Stomach smooth muscle (tissue), 2 donors: Measurements from ENCODE around the gene SMKR1.

ENCODE experiments used
- H3K27ac ChIP-seq: one replicate; pipeline ENCODE4 v1.7.0; 2013; ENCODE audit warnings: mild to moderate bottlenecking, low read length, inconsistent platforms
- H3K27me3 ChIP-seq, 2 donors: one replicate each; pipeline ENCODE4 v1.7.0; 2013; ENCODE audit warnings: low read length in 2 of 2; ENCODE audit not compliant: insufficient read depth in 2 of 2, control insufficient read depth in 1 of 2
- H3K36me3 ChIP-seq, 2 donors: one replicate each; pipeline ENCODE4 v1.7.0; 2013; ENCODE audit warnings: low read length in 2 of 2; ENCODE audit not compliant: control insufficient read depth in 2 of 2, insufficient read depth in 2 of 2
- H3K4me1 ChIP-seq: one replicate; pipeline ENCODE4 v1.7.0; 2013; ENCODE audit warnings: low read length; ENCODE audit not compliant: control insufficient read depth, insufficient read depth
- H3K4me3 ChIP-seq, 2 donors: one replicate each; pipeline ENCODE4 v1.7.0; 2013; ENCODE audit warnings: low read length in 2 of 2
- H3K9ac ChIP-seq, 2 donors: one replicate each; pipeline ENCODE4 v1.7.0; 2013; ENCODE audit warnings: low read length in 2 of 2, mild to moderate bottlenecking in 1 of 2
- H3K9me3 ChIP-seq, 2 donors: one replicate each; pipeline ENCODE4 v1.7.0; 2013; ENCODE audit warnings: low read length in 2 of 2; ENCODE audit not compliant: control insufficient read depth in 2 of 2
- donor health status: healthy.
- donor health status: Pancreatic carcinoma.

The SMKR1 gene

GRCh38 chr7:129502708-129503685 is 666 bp downstream of the SMKR1 start:
- Histone ChIP-seq H3K27me3 (peaks cover 2 to 3% of the 10 kb centered on the region in 2 donors), H3K9ac (peak overlapping the region in 1 of 2 donors; percentile 51), H3K36me3 (no peaks in the 10 kb centered on the region), H3K27ac (no peak overlapping the region), H3K9me3 (no peaks in the 10 kb centered on the region), H3K4me3 (peak overlapping the region; percentile 57 to 73), H3K4me1 (peaks cover 13% of the 10 kb centered on the region)

GRCh38 chr7:129503725-129504124 is 1.4 kb downstream of the SMKR1 start:
- Histone ChIP-seq H3K9me3 (no peaks in the 10 kb centered on the region), H3K4me3 (no peak overlapping the region), H3K4me1 (peaks cover 13% of the 10 kb centered on the region), H3K27me3 (peaks cover 2 to 3% of the 10 kb centered on the region in 2 donors), H3K27ac (no peak overlapping the region), H3K9ac (no peak overlapping the region), H3K36me3 (no peaks in the 10 kb centered on the region)

GRCh38 chr7:129512192-129512591 is 9.9 kb downstream of the SMKR1 start:
- H3K9me3 ChIP-seq = no peaks in the 10 kb centered on the region
- no peak overlapping the region for H3K4me3 ChIP-seq
- no peaks in the 10 kb centered on the region for H3K4me1 ChIP-seq
- no peak overlapping the region for H3K27ac ChIP-seq
- H3K36me3 ChIP-seq = no peaks in the 10 kb centered on the region
- no peaks in the 10 kb centered on the region for H3K27me3 ChIP-seq
- H3K9ac ChIP-seq = no peak overlapping the region

- no peaks in the 10 kb centered on the region for H3K27me3 ChIP-seq
- no peaks in the 10 kb centered on the region for H3K9me3 ChIP-seq
- H3K9ac ChIP-seq = no peak overlapping the region
- H3K4me3 ChIP-seq = no peak overlapping the region
- no peaks in the 10 kb centered on the region for H3K36me3 ChIP-seq
- no peaks in the 10 kb centered on the region for H3K4me1 ChIP-seq
- no peak overlapping the region for H3K27ac ChIP-seq
These were observed 11.2 kb downstream of the SMKR1 start for GRCh38 chr7:129513546-129513945.

GRCh38 chr7:129514683-129515082 is 12.4 kb downstream of the SMKR1 start:
- no peaks in the 10 kb centered on the region for H3K4me1 ChIP-seq
- H3K27ac ChIP-seq = no peak overlapping the region
- no peaks in the 10 kb centered on the region for H3K36me3 ChIP-seq
- no peaks in the 10 kb centered on the region for H3K27me3 ChIP-seq
- no peaks in the 10 kb centered on the region for H3K9me3 ChIP-seq
- no peak overlapping the region for H3K4me3 ChIP-seq
- H3K9ac ChIP-seq = no peak overlapping the region

- H3K9me3 ChIP-seq = no peaks in the 10 kb centered on the region
- H3K4me1 ChIP-seq = no peaks in the 10 kb centered on the region
- no peaks in the 10 kb centered on the region for H3K27me3 ChIP-seq
- H3K36me3 ChIP-seq = no peaks in the 10 kb centered on the region
- no peak overlapping the region for H3K27ac ChIP-seq
- H3K9ac ChIP-seq = no peak overlapping the region
- H3K4me3 ChIP-seq = no peak overlapping the region
These were observed 13.1 kb downstream of the SMKR1 start for GRCh38 chr7:129515381-129515780.

GRCh38 chr7:129517931-129518330 is 15.6 kb downstream of the SMKR1 start:
- Histone ChIP-seq H3K36me3 (no peaks in the 10 kb centered on the region), H3K27me3 (peaks cover 0 to 2% of the 10 kb centered on the region in 2 donors), H3K4me3 (no peak overlapping the region), H3K9ac (no peak overlapping the region), H3K9me3 (no peaks in the 10 kb centered on the region), H3K4me1 (no peaks in the 10 kb centered on the region), H3K27ac (no peak overlapping the region)

GRCh38 chr7:129519464-129519863 is 17.1 kb downstream of the SMKR1 start:
- Histone ChIP-seq H3K27me3 (peaks cover 0 to 3% of the 10 kb centered on the region in 2 donors), H3K27ac (no peak overlapping the region), H3K9ac (no peak overlapping the region), H3K4me3 (no peak overlapping the region), H3K4me1 (no peaks in the 10 kb centered on the region), H3K9me3 (no peaks in the 10 kb centered on the region), H3K36me3 (no peaks in the 10 kb centered on the region)

- H3K9ac ChIP-seq = no peak overlapping the region
- no peak overlapping the region for H3K4me3 ChIP-seq
- H3K27me3 ChIP-seq = peaks cover 3 to 4% of the 10 kb centered on the region in 2 donors
- H3K27ac ChIP-seq = no peak overlapping the region
- no peaks in the 10 kb centered on the region for H3K36me3 ChIP-seq
- no peaks in the 10 kb centered on the region for H3K9me3 ChIP-seq
- H3K4me1 ChIP-seq = no peaks in the 10 kb centered on the region
These were observed 20.0 kb downstream of the SMKR1 start for GRCh38 chr7:129522088-129522970.

GRCh38 chr7:129522971-129523340 is 20.6 kb downstream of the SMKR1 start:
- Histone ChIP-seq H3K4me3 (no peak overlapping the region), H3K27ac (no peak overlapping the region), H3K36me3 (no peaks in the 10 kb centered on the region), H3K9ac (no peak overlapping the region), H3K4me1 (no peaks in the 10 kb centered on the region), H3K9me3 (no peaks in the 10 kb centered on the region), H3K27me3 (peaks cover 3 to 4% of the 10 kb centered on the region in 2 donors)
